Measurements from ENCODE around the gene TRMT1L. TPM values are rescaled to one million over a fixed set of nuclear protein-coding genes. Genes with fewer than 3 reads are reported as not detected.

The TRMT1L gene
- total and polyA plus RNA-seq, 2 of the 8 experiments (the other 6 are each of a cell fraction or from before 2014, with no cell fraction given): 13.8 to 22.3 TPM

DNA sequence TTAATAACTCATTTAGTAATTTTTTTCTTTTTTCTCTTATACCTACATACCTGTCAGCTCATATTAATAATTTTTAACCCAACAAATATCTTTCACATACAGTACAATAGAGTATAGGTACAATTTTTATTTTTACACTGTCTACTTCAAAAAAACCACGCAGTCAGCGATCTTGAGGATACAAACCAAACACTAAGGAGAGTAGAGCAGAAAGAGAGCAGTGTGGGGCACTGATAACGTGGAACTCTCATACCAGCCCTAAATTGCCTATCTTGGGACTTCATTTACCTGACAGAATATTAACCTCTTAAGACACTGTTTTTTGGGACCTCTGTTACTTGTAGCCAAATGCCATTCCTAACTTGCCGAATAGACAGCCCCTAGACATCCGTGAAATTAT lies 5.5 kb downstream of the TRMT1L start:
- POLR2A ChIA-PET (ENCODE audit: partially characterized antibody): interaction anchor here (0.6 kb wide), 1 partner anchor 120 kb away, joined by 3 read pairs; no protein-coding TSS in a partner anchor

More for the DNA sequence above, 5.5 kb downstream of the TRMT1L start:
- peaks cover 6% of the 10 kb centered on the region; the same call in 1 of the 2 replicates for H3K23me2 ChIP-seq (ENCODE audit: low read depth, low read length)
- H3K18ac ChIP-seq (ENCODE audit: extremely low read depth, low read length): no peak overlapping the region
- H3K79me2 ChIP-seq (ENCODE audit: control insufficient read depth in 1 of 2, insufficient read depth in 2 of 2, low read length in 2 of 2): peaks cover 0 to 13% of the 10 kb centered on the region in 2 experiments; a peak in 2 of 4 replicates
- H3K27me3 ChIP-seq (replicated peaks in 1 of 4; ENCODE audit: control insufficient read depth in 3 of 4, extremely low read depth in 1 of 4, insufficient read depth in 3 of 4, low read length in 3 of 4): no peaks in the 10 kb centered on the region
- no peaks in the 10 kb centered on the region for H4K20me1 ChIP-seq (replicated peaks in 1 of 2; ENCODE audit: control insufficient read depth in 1 of 2, insufficient read depth in 2 of 2, low read length in 2 of 2)
- H2BK5ac ChIP-seq (ENCODE audit: low read depth, low read length): no peak overlapping the region
- no peak overlapping the region for H2AFZ ChIP-seq (ENCODE audit: low read length)
- CTCF ChIA-PET (ENCODE audit: partially characterized antibody): no interaction called here
- H2BK15ac ChIP-seq (ENCODE audit: low read length): no peak overlapping the region
- no peak overlapping the region for H3K4me3 ChIP-seq (ENCODE audit: extremely low read depth in 1 of 4, insufficient read depth in 2 of 4, low read depth in 3 of 4, low read length in 4 of 4)
- 95% methylated on average over 5 of the region's 5 CpGs; no CpG with 5 or more reads in 1 of the 2 experiments for WGBS, 2 experiments (ENCODE audit: extremely low coverage in 1 of 2, insufficient coverage in 1 of 2, insufficient read length in 1 of 2, insufficient replicate concordance in 2 of 2, low coverage in 1 of 2, low lambda C conversion rate in 2 of 2, missing lambda C conversion rate in 1 of 2)
- FAIRE-seq (no peak), DNase-seq (ENCODE audit: low read depth in 1 of 2, low spot score in 2 of 2) (no peak)
- TF ChIP-seq POU5F1 (IDR thresholded peaks at IDR 0.05; ENCODE audit: low read depth, low read length) (no peak), CHD2 (IDR thresholded peaks at IDR 0.05; ENCODE audit: low read length) (no peak), PHF8 (conservative IDR thresholded peaks at IDR 0.05; ENCODE audit: low read depth, low read length) (no peak), SAP30 (IDR thresholded peaks at IDR 0.05; ENCODE audit: insufficient read depth, insufficient replicate concordance, low read length) (no peak), KDM4A (IDR thresholded peaks at IDR 0.05; ENCODE audit: low read depth, low read length, severe bottlenecking) (no peak), CHD1 (IDR thresholded peaks at IDR 0.05; ENCODE audit: low read depth, low read length) (no peak), EZH2 (IDR thresholded peaks at IDR 0.05; ENCODE audit: low read depth, low read length, severe bottlenecking) (no peak), POLR2AphosphoS5 (IDR thresholded peaks at IDR 0.05; ENCODE audit: low read depth, low read length) (no peak), CEBPB (IDR thresholded peaks at IDR 0.05; ENCODE audit: low read depth, low read length) (no peak), RAD21 (IDR thresholded peaks at IDR 0.05 in 1 of 2, conservative IDR thresholded peaks at IDR 0.05 in 1 of 2; ENCODE audit: low read depth in 2 of 2, low read length in 2 of 2) (no peak), SIX5 (IDR thresholded peaks at IDR 0.05; ENCODE audit: low read depth, low read length) (no peak)
- no peak overlapping the region for H4K5ac ChIP-seq (ENCODE audit: insufficient read length, low read depth, low read length)
- no peaks in the 10 kb centered on the region for H3K9me3 ChIP-seq (ENCODE audit: insufficient read depth in 2 of 2, low read depth in 1 of 2, low read length in 1 of 2)
- no peaks in the 10 kb centered on the region for H3K79me1 ChIP-seq (ENCODE audit: low read depth, low read length)
- H3K36me3 ChIP-seq (ENCODE audit: control insufficient read depth in 2 of 4, insufficient read depth in 4 of 4, low read length in 3 of 4): peaks cover 0 to 31% (median 6%) of the 10 kb centered on the region in 4 experiments; a peak in 4 of 8 replicates
- H3K23ac ChIP-seq (ENCODE audit: insufficient read length): no peak overlapping the region
- H2BK20ac ChIP-seq (ENCODE audit: low read length): no peak overlapping the region
- H3K4me1 ChIP-seq (replicated peaks in 1 of 4; ENCODE audit: control insufficient read depth in 3 of 4, insufficient read depth in 4 of 4, low read length in 3 of 4): no peaks in the 10 kb centered on the region; a peak in 3 of 7 replicates
- no peak overlapping the region for H3K4me2 ChIP-seq (ENCODE audit: insufficient read depth in 1 of 2, low read depth in 2 of 2, low read length in 2 of 2)
- H3K56ac ChIP-seq (replicated peaks; ENCODE audit: insufficient read length, low read depth, low read length): no peak overlapping the region
- H2BK12ac ChIP-seq (ENCODE audit: low read depth, low read length): no peak overlapping the region
- no peak overlapping the region for H3K27ac ChIP-seq (ENCODE audit: low read depth, low read length)
- no peak overlapping the region for H2BK120ac ChIP-seq (replicated peaks; ENCODE audit: low read depth, low read length)
- no peak overlapping the region for H3K9ac ChIP-seq (replicated peaks in 1 of 4; ENCODE audit: extremely low read depth in 1 of 4, low read depth in 3 of 4, low read length in 3 of 4)
- no peak overlapping the region for H3K14ac ChIP-seq (ENCODE audit: insufficient read length)
- H2AK5ac ChIP-seq (ENCODE audit: low read depth, low read length): no peak overlapping the region
- H4K91ac ChIP-seq (replicated peaks; ENCODE audit: insufficient read length, low read length): no peak overlapping the region
- no peak overlapping the region for H4K8ac ChIP-seq (ENCODE audit: extremely low read depth, insufficient read depth, low read length)
- H3K4ac ChIP-seq (replicated peaks; ENCODE audit: insufficient read length, low read depth, low read length): no peak overlapping the region

All from H1 (cell line).